Neural progenitor cell (in vitro differentiated cells): ENCODE measurements around the gene VWA8. TPM values are rescaled to one million over a fixed set of nuclear protein-coding genes. Genes with fewer than 3 reads are reported as not detected.

Experiments
- DNase-seq: peaks from one replicate; pipeline ENCODE4 v3.0.0-alpha.2; 2016; ENCODE audit warnings: low spot score
- H2AFZ ChIP-seq: fragments of 200-600 bp; sonication (generic); replicated peaks from 2 replicates; pipeline ENCODE4 v1.6.1; 2016; ENCODE audit warnings: antibody characterized with exemption
- H3F3A ChIP-seq: fragments of 200-600 bp; sonication (generic); 2 replicates; pipeline ENCODE4 v1.6.1; 2016; ENCODE audit warnings: antibody characterized with exemption, low read depth
- H3K27ac ChIP-seq: fragments of 200-600 bp; sonication (generic); 2 replicates; pipeline ENCODE4 v1.5.1; 2016; ENCODE audit warnings: mild to moderate bottlenecking
- H3K27me3 ChIP-seq: fragments of 200-600 bp; sonication (generic); 2 replicates; pipeline ENCODE4 v1.6.1; 2016; ENCODE audit warnings: mild to moderate bottlenecking, moderate library complexity
- H3K36me3 ChIP-seq: fragments of 200-600 bp; sonication (generic); 2 replicates; pipeline ENCODE4 v1.5.1; 2016
- H3K4me1 ChIP-seq: fragments of 200-600 bp; sonication (generic); 2 replicates; pipeline ENCODE4 v1.6.1; 2016; ENCODE audit warnings: mixed run types
- H3K4me2 ChIP-seq: fragments of 200-600 bp; sonication (generic); 2 replicates; pipeline ENCODE4 v1.6.1; 2016
- H3K4me3 ChIP-seq: fragments of 200-600 bp; sonication (generic); 2 replicates; pipeline ENCODE4 v1.5.1; 2016
- H3K79me2 ChIP-seq: fragments of 200-600 bp; sonication (generic); 2 replicates; pipeline ENCODE4 v1.6.1; 2016; ENCODE audit warnings: low read depth
- H3K9ac ChIP-seq: fragments of 200-600 bp; sonication (generic); 2 replicates; pipeline ENCODE4 v1.6.1; 2016
- H3K9me3 ChIP-seq: fragments of 200-600 bp; sonication (generic); 2 replicates; pipeline ENCODE4 v1.5.1; 2016; ENCODE audit warnings: low read depth
- H4K20me1 ChIP-seq: fragments of 200-600 bp; sonication (generic); 2 replicates; pipeline ENCODE4 v1.6.1; 2016; ENCODE audit warnings: low read depth
- H3K27ac Mint-ChIP-seq: 3 replicates; pipeline ENCODE4 v1.8.0; 2021; ENCODE audit warnings: mixed read lengths
- H3K27me3 Mint-ChIP-seq: 2 replicates; pipeline ENCODE4 v1.8.0; 2022; ENCODE audit warnings: low read depth, mild to moderate bottlenecking, inconsistent platforms, moderate library complexity, mixed read lengths; ENCODE audit not compliant: insufficient read depth
- H3K36me3 Mint-ChIP-seq: 3 replicates; pipeline ENCODE4 v1.8.0; 2021; ENCODE audit warnings: mixed read lengths
- H3K4me1 Mint-ChIP-seq: 3 replicates; pipeline ENCODE4 v1.8.0; 2021; ENCODE audit warnings: mixed read lengths
- H3K4me3 Mint-ChIP-seq: 3 replicates; pipeline ENCODE4 v1.8.0; 2021; ENCODE audit warnings: mild to moderate bottlenecking, moderate library complexity, mixed read lengths
- H3K9me3 Mint-ChIP-seq: 3 replicates; pipeline ENCODE4 v1.8.0; 2020; ENCODE audit warnings: mixed read lengths
- EZH2 ChIP-seq: fragments of 200-600 bp; sonication (generic); IDR thresholded peaks from 2 replicates; pipeline ENCODE4 v1.6.1; 2017; ENCODE audit warnings: antibody characterized with exemption, mild to moderate bottlenecking, moderate library complexity
- EZH2phosphoT487 ChIP-seq: fragments of 200-600 bp; sonication (generic); IDR thresholded peaks from 2 replicates; pipeline ENCODE4 v1.6.1; 2017; ENCODE audit warnings: antibody characterized with exemption
- total RNA-seq: library from RNA; depleted of rRNA; stranded (reverse); fragments of >200 nt; gene quantifications from 2 replicates; pipeline ENCODE4 v1.2.3, GENCODE V29; 2015; ENCODE audit warnings: low replicate concordance
- TF ChIP-seq, protein P1 (sequence below): fragments of 200-600 bp; sonication (generic); IDR thresholded peaks from 2 replicates; pipeline ENCODE4 v1.5.1; 2017; ENCODE audit warnings: antibody characterized with exemption, mild to moderate bottlenecking

VWA8 gene
- total RNA-seq, 1 donor from 2014 or later: 12.6 TPM

DNA sequence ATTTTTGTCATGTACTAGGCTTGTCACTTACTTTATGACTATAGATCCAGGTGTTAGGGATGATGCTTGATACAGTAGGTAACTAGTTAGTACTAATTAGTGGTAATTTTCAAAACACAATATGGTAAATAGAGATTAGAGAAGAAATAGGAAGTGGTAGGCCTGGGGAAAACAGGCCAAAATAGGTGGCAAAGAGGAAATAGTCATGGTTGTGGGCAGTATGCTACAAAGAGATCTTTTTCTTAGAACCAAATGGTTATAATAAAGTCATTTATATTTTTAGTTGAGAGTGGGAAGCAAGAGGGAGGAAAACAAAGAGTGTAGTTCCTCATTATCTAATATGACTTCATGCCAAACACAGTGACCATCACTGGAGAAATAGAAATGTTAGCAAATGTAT, 9.1 kb upstream of the VWA8 start:
- DNase-seq: no peak
- Histone ChIP-seq H3K9me3 (no peaks in the 10 kb centered on the region), H3K27me3 (no peaks in the 10 kb centered on the region), H3K4me2 (no peak overlapping the region), H4K20me1 (no peaks in the 10 kb centered on the region), H3K79me2 (no peaks in the 10 kb centered on the region), H3K27ac (no peak overlapping the region), H3K9ac (no peak overlapping the region), H3K4me3 (no peak overlapping the region), H3K4me1 (peaks cover 9% of the 10 kb centered on the region), H3K36me3 (no peaks in the 10 kb centered on the region), H2AFZ (no peak overlapping the region), H3F3A (no peaks in the 10 kb centered on the region)
- no peak overlapping the region for H3K4me3 Mint-ChIP-seq
- H3K36me3 Mint-ChIP-seq: no peaks in the 10 kb centered on the region
- TF ChIP-seq EZH2phosphoT487 (no peak), EZH2 (no peak)
- TF ChIP-seq, protein P1, sequence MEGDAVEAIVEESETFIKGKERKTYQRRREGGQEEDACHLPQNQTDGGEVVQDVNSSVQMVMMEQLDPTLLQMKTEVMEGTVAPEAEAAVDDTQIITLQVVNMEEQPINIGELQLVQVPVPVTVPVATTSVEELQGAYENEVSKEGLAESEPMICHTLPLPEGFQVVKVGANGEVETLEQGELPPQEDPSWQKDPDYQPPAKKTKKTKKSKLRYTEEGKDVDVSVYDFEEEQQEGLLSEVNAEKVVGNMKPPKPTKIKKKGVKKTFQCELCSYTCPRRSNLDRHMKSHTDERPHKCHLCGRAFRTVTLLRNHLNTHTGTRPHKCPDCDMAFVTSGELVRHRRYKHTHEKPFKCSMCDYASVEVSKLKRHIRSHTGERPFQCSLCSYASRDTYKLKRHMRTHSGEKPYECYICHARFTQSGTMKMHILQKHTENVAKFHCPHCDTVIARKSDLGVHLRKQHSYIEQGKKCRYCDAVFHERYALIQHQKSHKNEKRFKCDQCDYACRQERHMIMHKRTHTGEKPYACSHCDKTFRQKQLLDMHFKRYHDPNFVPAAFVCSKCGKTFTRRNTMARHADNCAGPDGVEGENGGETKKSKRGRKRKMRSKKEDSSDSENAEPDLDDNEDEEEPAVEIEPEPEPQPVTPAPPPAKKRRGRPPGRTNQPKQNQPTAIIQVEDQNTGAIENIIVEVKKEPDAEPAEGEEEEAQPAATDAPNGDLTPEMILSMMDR: no peak
- H3K27me3 Mint-ChIP-seq: no peaks in the 10 kb centered on the region
- no peaks in the 10 kb centered on the region for H3K9me3 Mint-ChIP-seq
- H3K27ac Mint-ChIP-seq: no peak overlapping the region
- H3K4me1 Mint-ChIP-seq: no peaks in the 10 kb centered on the region

DNA sequence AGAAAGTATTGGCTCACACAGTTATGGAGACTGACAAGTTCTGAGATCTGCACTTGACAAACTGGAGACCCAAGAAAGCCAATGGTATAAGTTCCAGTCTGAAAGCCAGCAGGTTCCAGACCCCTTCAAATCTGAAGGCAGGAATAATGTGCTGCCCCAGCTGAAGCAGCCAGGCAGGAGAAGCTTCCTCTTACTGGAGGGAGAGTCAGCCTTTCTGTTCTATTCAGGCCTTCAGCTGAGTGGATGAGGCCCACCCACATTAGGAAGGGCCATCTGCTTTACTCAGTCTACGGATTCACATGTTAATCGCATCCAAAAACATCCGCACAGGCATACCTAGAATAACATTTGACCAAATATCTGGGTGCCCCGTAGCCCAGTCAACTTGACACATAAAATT, 8.2 kb upstream of the VWA8 start:
- H3K36me3 Mint-ChIP-seq: no peaks in the 10 kb centered on the region
- Histone ChIP-seq H2AFZ (no peak overlapping the region), H3F3A (no peaks in the 10 kb centered on the region)

DNA sequence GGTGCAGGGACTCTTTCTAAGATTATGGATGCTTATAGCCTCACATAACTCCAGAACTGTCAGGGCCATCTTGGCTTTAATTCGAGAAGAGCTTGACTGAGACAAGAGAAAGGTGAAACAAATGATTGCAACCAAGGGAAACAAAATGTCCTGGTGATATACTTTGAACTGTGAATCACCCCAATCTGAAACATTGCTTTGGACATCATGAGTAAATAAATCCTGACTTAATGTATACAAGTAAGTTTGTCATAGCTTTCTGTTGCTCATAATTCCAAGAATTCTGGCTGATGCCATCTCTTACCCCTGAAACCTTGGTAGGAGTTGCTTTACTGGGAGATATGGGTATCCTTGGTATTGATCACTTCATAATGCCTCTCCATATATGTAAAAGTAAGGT, 5.8 kb upstream of the VWA8 start:
- no peaks in the 10 kb centered on the region for H4K20me1 ChIP-seq
- no peaks in the 10 kb centered on the region for H3K9me3 ChIP-seq
- no peak overlapping the region for H3K9ac ChIP-seq
- TF ChIP-seq, protein P1: no peak
- TF ChIP-seq EZH2 (no peak), EZH2phosphoT487 (no peak)
- no peaks in the 10 kb centered on the region for H3K27me3 ChIP-seq
- no peaks in the 10 kb centered on the region for H3F3A ChIP-seq
- Mint-ChIP-seq H3K27ac (no peak overlapping the region), H3K4me1 (peaks cover 3% of the 10 kb centered on the region), H3K4me3 (no peak overlapping the region), H3K9me3 (no peaks in the 10 kb centered on the region), H3K36me3 (no peaks in the 10 kb centered on the region), H3K27me3 (no peaks in the 10 kb centered on the region)
- no peak overlapping the region for H2AFZ ChIP-seq
- no peak overlapping the region for H3K4me2 ChIP-seq
- H3K4me3 ChIP-seq: no peak overlapping the region
- no peaks in the 10 kb centered on the region for H3K4me1 ChIP-seq
- no peaks in the 10 kb centered on the region for H3K79me2 ChIP-seq
- H3K36me3 ChIP-seq: no peaks in the 10 kb centered on the region
- DNase-seq: no peak
- H3K27ac ChIP-seq: no peak overlapping the region

More for the DNA sequence above, 8.2 kb upstream of the VWA8 start:
- H3K9me3 ChIP-seq: no peaks in the 10 kb centered on the region
- H3K27me3 ChIP-seq: no peaks in the 10 kb centered on the region
- TF ChIP-seq, protein P1: no peak
- TF ChIP-seq EZH2 (no peak), EZH2phosphoT487 (no peak)
- H3K9ac ChIP-seq: no peak overlapping the region
- no peaks in the 10 kb centered on the region for H3K4me1 Mint-ChIP-seq
- H3K4me2 ChIP-seq: no peak overlapping the region
- no peak for DNase-seq
- no peak overlapping the region for H3K4me3 ChIP-seq
- H3K27me3 Mint-ChIP-seq: no peaks in the 10 kb centered on the region
- H4K20me1 ChIP-seq: no peaks in the 10 kb centered on the region
- H3K9me3 Mint-ChIP-seq: no peaks in the 10 kb centered on the region
- H3K36me3 ChIP-seq: no peaks in the 10 kb centered on the region
- peaks cover 9% of the 10 kb centered on the region for H3K4me1 ChIP-seq
- H3K27ac ChIP-seq: no peak overlapping the region
- no peak overlapping the region for H3K27ac Mint-ChIP-seq
- H3K79me2 ChIP-seq: no peaks in the 10 kb centered on the region
- H3K4me3 Mint-ChIP-seq: no peak overlapping the region
